K562 (cell line): ENCODE data around the gene KLRD1. TPM values are rescaled to one million over a fixed set of nuclear protein-coding genes. Genes with fewer than 3 reads are reported as not detected.
A peak's percentile ranks its signal among the peaks of the same experiment; 100 is the strongest.

Experiments used
- ATF1 ChIP-seq, 2 experiments: fragments of 450-650 bp in 1 of 2; IDR thresholded peaks; 2 replicates each; pipeline ENCODE4 v1.6.1; 2016; ENCODE audit warnings: missing compliant biosample characterization in 1 of 2, missing genetic modification characterization in 1 of 2
- ATF7 ChIP-seq: fragments of 450-650 bp; IDR thresholded peaks from 2 replicates; pipeline ENCODE4 v1.7.1; 2014; ENCODE audit warnings: mild to moderate bottlenecking, moderate library complexity
- CEBPG ChIP-seq, 3 experiments: fragments of 200-800 bp in 1 of 3; sonication (Bioruptor generic) in 1 of 3; sonication (generic) in 1 of 3; formaldehyde crosslinking in 1 of 3; IDR thresholded peaks in 2 of 3; conservative IDR thresholded peaks in 1 of 3; 2 replicates each; pipeline versions ENCODE4 v1.6.1 to v1.8.0; 2016 to 2022; ENCODE audit warnings: missing compliant biosample characterization in 2 of 3, missing genetic modification characterization in 2 of 3, mild to moderate bottlenecking in 1 of 3, missing genetic modification reagents in 1 of 3
- CHCHD3 ChIP-seq: fragments of 250-450 bp; sonication (Bioruptor Pico); IDR thresholded peaks from 2 replicates; pipeline ENCODE4 v2.1.2; 2022; ENCODE audit warnings: mild to moderate bottlenecking
- CHD1 ChIP-seq: fragments of 200-600 bp; sonication (generic); IDR thresholded peaks from one replicate; pipeline ENCODE4 v1.6.1; 2012; ENCODE audit warnings: mild to moderate bottlenecking, moderate library complexity, low read length, inconsistent platforms
- DIDO1 ChIP-seq: fragments of 450-650 bp; IDR thresholded peaks from 2 replicates; pipeline ENCODE4 v1.6.1; 2016; ENCODE audit warnings: low read depth, missing biosample characterization, missing genetic modification characterization
- ETS2 ChIP-seq: IDR thresholded peaks from 2 replicates; pipeline ENCODE4 v1.6.1; 2016; ENCODE audit warnings: borderline replicate concordance, missing genetic modification characterization, mild to moderate bottlenecking, moderate library complexity, missing compliant biosample characterization; ENCODE audit not compliant: poor library complexity, severe bottlenecking
- ILK ChIP-seq: fragments of 450-650 bp; IDR thresholded peaks from 2 replicates; pipeline ENCODE4 v1.6.1; 2016; ENCODE audit warnings: missing genetic modification characterization, low read depth, mild to moderate bottlenecking, missing compliant biosample characterization, moderate library complexity, borderline replicate concordance
- IRF2 ChIP-seq: sonication (generic); formaldehyde crosslinking; IDR thresholded peaks from 2 replicates; pipeline ENCODE4 v1.8.1; 2022; ENCODE audit warnings: mild to moderate bottlenecking, missing genetic modification reagents
- MXI1 ChIP-seq: IDR thresholded peaks from 2 replicates; pipeline ENCODE4 v1.6.1; 2011; ENCODE audit warnings: low read depth, mild to moderate bottlenecking, improper control_type of control experiment, low read length
- MYC ChIP-seq, 2 experiments: fragments of 250-450 bp in 1 of 2; sonication (Bioruptor Pico) in 1 of 2; IDR thresholded peaks; 2 replicates each; pipeline versions ENCODE4 v1.5.1 to v1.6.1; 2012 to 2021; ENCODE audit warnings: low read depth in 2 of 2, borderline replicate concordance in 1 of 2, improper control_type of control experiment in 1 of 2, low read length in 1 of 2, mild to moderate bottlenecking in 1 of 2, moderate library complexity in 1 of 2
- POLR2A ChIP-seq: fragments of 450-650 bp; conservative IDR thresholded peaks from 2 replicates; pipeline ENCODE4 v1.6.1; 2016
- RBFOX2 ChIP-seq: fragments of 200-400 bp; formaldehyde crosslinking; IDR thresholded peaks from 2 replicates; pipeline ENCODE4 v1.6.1; 2017; ENCODE audit warnings: low read depth, mild to moderate bottlenecking, low read length, moderate library complexity
- RREB1 ChIP-seq: fragments of 250-450 bp; sonication (Bioruptor Pico); IDR thresholded peaks from 2 replicates; pipeline ENCODE4 v1.4.0; 2020
- SIN3A ChIP-seq, 2 experiments: fragments of 150-350 bp in 1 of 2; IDR thresholded peaks; 2 replicates each; pipeline ENCODE4 v1.6.1; 2011 to 2016; ENCODE audit warnings: borderline replicate concordance in 2 of 2, low read depth in 2 of 2, low read length in 2 of 2, mild to moderate bottlenecking in 2 of 2, moderate library complexity in 2 of 2; ENCODE audit not compliant: control insufficient read depth in 1 of 2
- SMC3 ChIP-seq: conservative IDR thresholded peaks from 2 replicates; pipeline ENCODE4 v1.6.1; 2011; ENCODE audit warnings: low read depth, low read length, improper control_type of control experiment; ENCODE audit not compliant: insufficient read depth
- SP1 ChIP-seq: sonication (generic); formaldehyde crosslinking; IDR thresholded peaks from 2 replicates; pipeline ENCODE4 v1.8.1; 2022; ENCODE audit warnings: mild to moderate bottlenecking, missing genetic modification reagents
- USF1 ChIP-seq: sonication (generic); formaldehyde crosslinking; IDR thresholded peaks from 2 replicates; pipeline ENCODE4 v1.9.0; 2022; ENCODE audit warnings: mild to moderate bottlenecking, missing genetic modification reagents
- ZNF263 ChIP-seq: sonication (generic); formaldehyde crosslinking; IDR thresholded peaks from 2 replicates; pipeline ENCODE4 v1.8.0; 2022; ENCODE audit warnings: mild to moderate bottlenecking, missing genetic modification reagents, borderline replicate concordance
- ZNF551 ChIP-seq: fragments of 250-450 bp; sonication (Bioruptor Pico); IDR thresholded peaks from 2 replicates; pipeline ENCODE4 v1.5.0; 2021; ENCODE audit warnings: mild to moderate bottlenecking, moderate library complexity
- polyA plus RNA-seq, 8 experiments: library from polyadenylated mRNA; depleted of rRNA in 4 of 8; stranded (reverse) in 5 of 8; unstranded in 3 of 8; fragments of >200 nt; fragmentation: Nextera tagmentation in 2 of 8; fragmentation: Illumina TruSeq in 1 of 8; extraction: Ambion mirVana in 2 of 8; extraction: Trizol in 1 of 8; gene quantifications; 2 replicates each; pipeline versions ENCODE4 v1.2.1 to v1.2.3, GENCODE V29; 2011 to 2014; ENCODE audit warnings: inconsistent platforms in 1 of 8, missing spikeins in 1 of 8
- total RNA-seq, 7 experiments: library from RNA; depleted of rRNA in 6 of 7; stranded (reverse); fragments of >200 nt in 6 of 7; fragmentation: Illumina TruSeq in 2 of 7; extraction: Trizol in 2 of 7; gene quantifications; 2 replicates each; pipeline versions ENCODE4 v1.2.1 to v1.2.3, GENCODE V29; 2011 to 2021; ENCODE audit warnings: low replicate concordance in 1 of 7

KLRD1 gene
- total and polyA plus RNA-seq, 9 of the 15 experiments (the other 6 are each of a cell fraction or from before 2014, with no cell fraction given), result not detected

- TF ChIP-seq USF1 (CRISPR knock-in tag) (no peak), ETS2 (tag) (no peak), CHCHD3 (no peak), ZNF263 (CRISPR knock-in tag) (no peak), DIDO1 (tag) (no peak), POLR2A (peak; percentile 59; the same call in 1 of the 2 replicates), RREB1 (no peak; the same call in 1 of the 2 replicates), ATF1 (CRISPR knock-in tag; IDR thresholded peaks at IDR 0.05) (no peak), ATF1 (tag; IDR thresholded peaks at IDR 0.05) (peak; percentile 45; the same call in 1 of the 2 replicates), CHD1 (no peak), MXI1 (no peak), ZNF551 (CRISPR knock-in tag) (no peak), SIN3A (IDR thresholded peaks at IDR 0.05; ENCODE audit: borderline replicate concordance in 2 of 2, control insufficient read depth in 1 of 2, low read depth in 2 of 2, low read length in 2 of 2) (peak in 1 of 2 experiments; percentile 32; a peak in 1 of 4 replicates), IRF2 (no peak), RBFOX2 (peak; percentile 40; the same call in 1 of the 2 replicates), ILK (tag) (no peak), ATF7 (peak; percentile 19; the same call in 1 of the 2 replicates), CEBPG (CRISPR knock-in tag; IDR thresholded peaks at IDR 0.05) (no peak), CEBPG (tag; conservative IDR thresholded peaks at IDR 0.05 in 1 of 2, IDR thresholded peaks at IDR 0.05 in 1 of 2) (no peak), MYC (IDR thresholded peaks at IDR 0.05; ENCODE audit: low read depth, low read length) (peak; percentile 12; the same call in 1 of the 2 replicates), MYC (CRISPR knock-in tag; IDR thresholded peaks at IDR 0.05; ENCODE audit: borderline replicate concordance, low read depth) (no peak), SMC3 (no peak), SP1 (no peak)
Observed at GRCh38 chr12:10363914-10364814, 56.5 kb downstream of the KLRD1 start (continued).
